Epithelial cell of proximal tubule (primary cell): ENCODE data around the gene ADGRL4. TPM values are rescaled to one million over a fixed set of nuclear protein-coding genes. Genes with fewer than 3 reads are reported as not detected.

Experiments
- DNase-seq: peaks from one replicate; pipeline ENCODE4 v3.0.0-alpha.2; 2011; ENCODE audit warnings: low read depth
- H3K4me3 ChIP-seq: 2 replicates; pipeline ENCODE4 v1.5.1; 2011; ENCODE audit warnings: low read depth, mild to moderate bottlenecking, low read length
- total RNA-seq: library from RNA; depleted of rRNA; stranded (reverse); fragments of >200 nt; gene quantifications from 2 replicates; pipeline ENCODE4 v1.2.3, GENCODE V29; 2015
- TF ChIP-seq, protein P1 (sequence below): conservative IDR thresholded peaks from 2 replicates; pipeline ENCODE4 v1.5.1; 2012; ENCODE audit warnings: low read depth, mild to moderate bottlenecking, low read length

Gene ADGRL4
- total RNA-seq, 1 donor from 2014 or later, result 14.6 TPM

DNA sequence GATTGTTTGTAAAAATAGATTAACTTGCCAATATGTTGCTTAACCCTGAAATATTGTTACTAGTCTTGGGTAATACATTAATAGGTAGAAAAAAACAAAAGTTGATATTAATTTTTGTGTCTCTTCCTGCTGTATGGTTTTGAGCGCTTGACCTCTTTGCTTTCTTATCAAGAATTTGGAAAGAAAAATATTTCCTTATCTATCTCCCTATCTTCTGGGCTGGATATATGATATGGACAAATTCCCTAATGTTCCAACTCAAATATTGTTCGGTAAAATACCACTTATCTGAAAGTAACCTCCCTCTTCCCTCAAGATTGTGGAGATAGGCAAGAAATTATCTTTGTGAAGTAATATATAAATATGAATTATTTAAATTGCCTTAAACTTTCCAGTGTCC, 57.3 kb downstream of the ADGRL4 start:
- TF ChIP-seq, protein P1, sequence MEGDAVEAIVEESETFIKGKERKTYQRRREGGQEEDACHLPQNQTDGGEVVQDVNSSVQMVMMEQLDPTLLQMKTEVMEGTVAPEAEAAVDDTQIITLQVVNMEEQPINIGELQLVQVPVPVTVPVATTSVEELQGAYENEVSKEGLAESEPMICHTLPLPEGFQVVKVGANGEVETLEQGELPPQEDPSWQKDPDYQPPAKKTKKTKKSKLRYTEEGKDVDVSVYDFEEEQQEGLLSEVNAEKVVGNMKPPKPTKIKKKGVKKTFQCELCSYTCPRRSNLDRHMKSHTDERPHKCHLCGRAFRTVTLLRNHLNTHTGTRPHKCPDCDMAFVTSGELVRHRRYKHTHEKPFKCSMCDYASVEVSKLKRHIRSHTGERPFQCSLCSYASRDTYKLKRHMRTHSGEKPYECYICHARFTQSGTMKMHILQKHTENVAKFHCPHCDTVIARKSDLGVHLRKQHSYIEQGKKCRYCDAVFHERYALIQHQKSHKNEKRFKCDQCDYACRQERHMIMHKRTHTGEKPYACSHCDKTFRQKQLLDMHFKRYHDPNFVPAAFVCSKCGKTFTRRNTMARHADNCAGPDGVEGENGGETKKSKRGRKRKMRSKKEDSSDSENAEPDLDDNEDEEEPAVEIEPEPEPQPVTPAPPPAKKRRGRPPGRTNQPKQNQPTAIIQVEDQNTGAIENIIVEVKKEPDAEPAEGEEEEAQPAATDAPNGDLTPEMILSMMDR, result no peak
- DNase-seq, result no peak
- no peak overlapping the region for H3K4me3 ChIP-seq

DNA sequence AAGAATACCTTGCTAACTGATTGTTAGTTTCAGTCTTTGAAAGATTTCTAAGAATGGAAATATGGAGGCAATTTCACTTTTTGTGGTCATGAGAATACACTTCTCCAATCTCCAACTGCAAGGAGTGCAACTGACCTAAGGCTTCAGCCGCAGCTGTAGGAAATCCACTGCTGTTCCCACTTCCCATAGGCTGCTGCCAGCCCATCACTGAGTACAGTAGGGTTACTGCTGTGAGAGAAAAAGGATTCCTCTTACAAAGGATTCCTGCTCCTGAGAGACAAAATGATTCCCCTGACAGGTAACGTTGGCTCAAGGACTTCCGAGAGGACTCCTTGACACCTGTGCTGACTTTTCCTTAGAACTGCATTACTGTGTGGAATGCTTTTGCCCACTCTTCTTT, 87.4 kb downstream of the ADGRL4 start:
- TF ChIP-seq, protein P1, result no peak
- DNase-seq, result no peak
- H3K4me3 ChIP-seq, result no peak overlapping the region

DNA sequence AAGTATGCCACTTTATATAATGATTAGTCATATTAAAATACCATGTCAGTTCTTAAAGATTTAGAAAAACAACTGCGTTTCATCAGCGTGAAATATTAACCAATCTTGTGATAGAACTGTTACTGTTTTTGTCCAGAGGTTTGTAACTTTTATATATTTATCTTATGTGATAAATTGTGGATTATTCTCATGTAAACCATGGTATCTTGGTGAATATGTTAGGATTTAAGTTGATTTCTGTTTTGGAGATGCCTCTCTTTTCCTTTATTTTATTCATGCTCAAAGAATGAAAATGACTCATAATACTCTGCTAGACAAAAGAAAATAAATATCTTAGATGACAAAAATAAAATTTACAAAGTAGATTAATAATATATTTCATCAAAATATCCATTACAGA, 88.4 kb downstream of the ADGRL4 start:
- TF ChIP-seq, protein P1, result no peak
- DNase-seq, result no peak
- H3K4me3 ChIP-seq, result no peak overlapping the region

DNA sequence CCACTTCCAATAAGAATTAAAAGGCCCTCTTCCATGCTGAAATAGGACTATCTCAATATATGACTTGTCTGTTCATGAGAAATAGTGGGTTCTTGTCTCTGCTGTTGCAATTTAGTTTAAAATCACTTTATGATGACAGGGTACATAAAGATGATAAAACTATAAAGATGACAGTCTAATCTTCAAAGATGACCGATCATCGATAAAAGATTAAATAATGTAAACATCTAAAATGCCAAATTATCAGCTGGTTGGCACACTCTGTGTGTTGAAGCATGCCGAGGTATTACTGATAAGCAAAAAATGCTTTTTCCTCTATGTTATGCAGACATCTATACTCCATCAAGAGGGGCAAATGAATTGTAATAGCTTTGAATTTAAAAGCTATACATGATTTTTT, 89.5 kb downstream of the ADGRL4 start:
- DNase-seq, result no peak
- TF ChIP-seq, protein P1, result no peak
- H3K4me3 ChIP-seq, result no peak overlapping the region

DNA sequence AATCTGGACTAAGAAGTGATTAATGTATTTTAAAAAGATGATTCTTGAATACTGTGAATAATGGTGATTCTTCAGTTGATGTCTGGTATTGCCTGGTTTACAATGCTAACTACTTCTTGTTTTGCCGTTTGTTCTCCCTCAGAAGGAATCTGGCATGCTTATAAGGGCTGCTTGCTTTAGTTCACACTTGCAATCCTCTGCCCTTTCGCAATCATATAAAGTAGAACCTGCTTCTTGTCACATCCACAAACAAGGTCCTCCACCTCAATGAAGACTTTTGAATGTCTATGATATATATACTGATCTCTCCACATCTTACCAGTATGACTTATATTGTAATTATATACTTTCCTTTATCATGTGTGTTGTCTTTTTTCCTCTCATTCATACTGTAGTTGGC, 92.6 kb downstream of the ADGRL4 start:
- no peak for DNase-seq
- TF ChIP-seq, protein P1, result no peak
- no peak overlapping the region for H3K4me3 ChIP-seq

DNA sequence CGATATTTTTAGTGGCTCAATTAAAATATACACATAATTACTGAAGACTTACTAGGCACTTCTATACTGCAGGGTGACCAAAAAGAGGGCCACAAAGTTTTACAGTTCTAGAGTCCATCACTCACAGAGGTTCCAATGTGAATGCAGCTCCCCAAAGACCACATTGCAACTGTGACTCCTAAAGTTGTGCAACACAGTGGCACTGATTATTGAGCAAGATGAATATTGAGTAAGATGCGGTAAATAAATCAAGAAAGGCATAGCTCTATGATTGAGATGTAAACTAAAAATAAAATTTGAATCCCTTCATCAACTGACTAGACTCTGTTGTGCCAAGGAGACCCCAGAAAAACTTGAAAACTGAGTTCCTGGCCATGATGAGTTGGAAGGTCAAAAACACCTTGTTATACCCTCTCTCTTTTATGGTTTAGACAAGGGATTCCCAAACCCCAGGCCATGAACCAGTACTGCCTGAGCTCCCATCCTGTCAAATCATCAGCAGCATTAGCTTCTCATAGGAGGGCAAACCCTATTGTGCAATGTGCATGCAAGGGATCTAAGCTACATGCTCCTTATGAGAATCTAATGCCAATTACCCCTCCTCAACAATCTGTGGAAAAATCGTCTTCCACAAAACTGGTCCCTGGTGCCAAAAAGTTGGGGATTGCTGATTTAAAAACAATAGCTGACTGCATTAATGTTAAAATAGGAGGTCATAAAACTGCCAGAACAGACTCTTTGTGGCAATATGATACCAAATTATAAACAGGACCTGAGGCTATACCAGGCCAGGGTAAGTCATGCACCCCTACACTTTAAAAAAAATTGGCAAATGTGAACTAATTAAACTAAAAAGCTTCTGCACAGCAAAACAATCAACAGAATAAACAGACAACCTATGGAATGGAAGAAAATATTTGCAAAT, 94.3 kb downstream of the ADGRL4 start:
- TF ChIP-seq, protein P1, result no peak
- H3K4me3 ChIP-seq, result no peak overlapping the region
- no peak for DNase-seq

DNA sequence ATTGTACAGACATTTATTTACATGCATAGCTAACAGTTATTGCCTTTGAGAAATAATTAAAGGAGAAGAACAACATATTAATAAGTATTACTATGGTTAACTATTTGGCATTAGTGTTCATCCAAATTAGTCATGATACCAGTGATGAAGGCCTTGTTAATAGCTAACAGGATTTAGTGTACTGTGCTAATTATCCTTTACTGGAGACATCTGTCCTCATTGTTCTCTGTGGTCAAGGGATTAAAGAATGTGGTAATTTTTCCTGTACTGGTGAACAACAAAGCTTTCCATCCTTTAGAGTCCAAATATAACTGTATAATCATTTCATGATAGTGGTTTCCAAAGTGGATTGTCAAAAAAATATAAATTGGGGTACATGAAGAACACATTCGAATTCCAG, 103.9 kb downstream of the ADGRL4 start:
- no peak overlapping the region for H3K4me3 ChIP-seq
- TF ChIP-seq, protein P1, result no peak
- DNase-seq, result peak; percentile 27
